Measurements from ENCODE around the gene GSK3A.

GSK3A gene

DNA sequence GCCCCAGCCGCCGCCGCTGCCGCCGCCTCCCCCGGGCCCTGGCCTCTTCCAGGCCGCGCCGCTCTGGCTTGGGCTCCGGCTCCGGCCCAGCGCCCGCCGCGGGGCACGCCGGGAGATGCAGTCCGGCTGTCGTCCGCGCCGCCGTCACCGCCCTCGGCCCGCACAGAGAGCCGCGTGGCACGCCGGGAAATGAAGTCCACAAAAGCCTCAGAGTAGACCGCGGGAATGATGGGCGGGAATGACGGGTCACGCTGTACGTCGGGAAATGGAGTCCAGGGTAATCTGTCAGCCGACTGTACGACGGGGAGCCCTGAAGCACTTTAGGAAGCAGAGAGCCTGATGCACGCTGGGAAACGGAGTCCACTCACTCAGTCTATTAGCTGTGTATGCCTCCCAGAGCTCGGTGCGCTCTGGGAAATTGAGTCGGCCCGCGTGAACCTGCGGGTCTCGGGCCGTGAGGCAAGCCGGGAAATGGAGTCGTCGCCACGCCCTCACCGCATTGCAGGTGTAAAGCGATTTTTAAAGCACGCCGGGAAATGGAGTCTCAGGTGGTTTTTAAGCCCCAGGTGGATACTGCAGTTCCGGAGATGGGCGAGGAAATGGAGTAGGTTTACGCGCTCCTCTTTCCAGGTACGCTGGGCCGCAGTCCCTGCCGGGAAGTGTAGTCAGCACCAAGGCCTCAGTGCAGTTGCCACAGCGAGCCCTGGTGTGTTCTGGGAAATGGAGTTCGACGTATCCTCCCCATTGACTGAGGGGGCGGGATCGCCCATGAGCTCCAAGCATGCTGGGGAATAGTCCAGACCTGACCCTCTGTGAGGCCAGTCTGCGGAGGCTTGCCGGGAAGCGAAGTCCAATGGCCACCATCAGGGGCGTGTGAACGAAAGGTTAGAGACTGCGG lies at the start of gene GSK3A:
Gene GSK3A, minus strand, starts transcription at position 91 of the 898 bp plus-strand sequence. CDS start 137 bp downstream, outside the sequence.
- peak; percentile 96 to 97 for DNase-seq

DNA sequence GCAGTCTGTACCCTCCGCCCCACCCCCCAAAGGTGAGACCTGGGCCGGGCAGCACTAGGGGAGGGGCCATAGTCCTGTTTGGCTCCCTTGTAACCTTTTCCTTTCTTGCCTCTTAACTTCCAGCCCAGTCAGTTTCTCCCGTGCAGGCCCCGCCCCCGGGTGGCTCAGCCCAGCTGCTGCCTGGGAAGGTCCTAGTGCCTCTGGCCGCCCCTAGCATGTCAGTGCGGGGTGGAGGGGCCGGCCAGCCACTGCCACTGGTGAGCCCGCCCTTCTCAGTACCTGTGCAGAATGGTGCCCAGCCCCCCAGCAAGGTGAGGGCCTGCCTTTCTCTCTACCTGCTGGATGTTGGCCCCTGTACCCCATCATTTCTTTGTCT lies 49.0 kb upstream of the GSK3A start:
- no peak for DNase-seq

DNA sequence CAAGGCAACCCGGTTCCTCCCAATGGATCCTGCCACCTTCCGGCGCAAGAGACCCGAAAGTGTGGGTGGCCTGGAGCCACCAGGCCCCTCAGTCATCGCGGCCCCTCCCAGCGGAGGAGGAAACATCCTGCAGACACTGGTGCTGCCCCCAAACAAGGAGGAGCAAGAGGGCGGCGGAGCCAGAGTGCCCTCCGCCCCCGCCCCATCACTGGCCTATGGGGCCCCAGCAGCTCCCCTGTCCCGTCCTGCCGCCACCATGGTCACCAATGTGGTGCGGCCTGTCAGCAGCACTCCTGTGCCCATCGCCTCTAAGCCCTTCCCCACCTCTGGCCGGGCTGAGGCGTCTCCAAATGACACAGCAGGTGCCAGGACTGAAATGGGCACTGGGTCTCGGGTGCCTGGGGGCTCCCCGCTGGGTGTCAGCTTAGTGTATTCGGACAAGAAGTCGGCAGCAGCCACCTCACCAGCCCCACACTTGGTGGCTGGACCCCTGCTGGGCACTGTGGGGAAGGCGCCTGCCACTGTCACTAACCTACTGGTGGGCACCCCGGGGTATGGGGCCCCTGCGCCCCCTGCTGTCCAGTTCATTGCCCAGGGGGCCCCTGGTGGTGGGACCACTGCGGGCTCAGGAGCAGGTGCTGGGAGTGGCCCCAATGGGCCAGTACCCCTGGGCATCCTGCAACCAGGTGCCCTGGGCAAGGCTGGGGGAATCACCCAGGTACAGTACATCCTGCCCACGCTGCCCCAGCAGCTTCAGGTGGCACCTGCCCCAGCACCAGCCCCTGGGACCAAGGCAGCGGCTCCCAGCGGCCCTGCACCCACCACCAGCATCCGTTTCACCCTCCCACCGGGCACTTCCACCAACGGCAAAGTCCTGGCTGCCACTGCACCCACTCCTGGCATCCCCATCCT lies 48.4 kb upstream of the GSK3A start:
- DNase-seq = peak; percentile 76 to 78

DNA sequence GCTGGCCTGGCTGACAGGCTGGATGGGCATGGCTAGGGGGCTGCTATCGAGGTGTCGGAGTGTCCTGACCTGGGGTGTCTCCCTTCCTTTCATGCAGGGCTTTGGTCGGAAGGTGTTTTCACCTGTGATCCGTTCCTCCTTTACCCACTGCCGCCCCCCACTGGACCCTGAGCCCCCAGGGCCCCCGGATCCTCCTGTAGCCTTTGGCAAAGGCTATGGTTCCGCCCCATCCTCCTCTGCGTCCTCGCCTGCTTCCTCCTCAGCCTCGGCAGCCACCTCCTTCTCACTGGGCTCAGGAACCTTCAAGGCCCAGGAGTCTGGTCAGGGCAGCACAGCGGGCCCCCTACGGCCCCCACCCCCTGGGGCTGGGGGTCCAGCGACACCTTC lies 47.7 kb upstream of the GSK3A start:
- no peak for DNase-seq

DNA sequence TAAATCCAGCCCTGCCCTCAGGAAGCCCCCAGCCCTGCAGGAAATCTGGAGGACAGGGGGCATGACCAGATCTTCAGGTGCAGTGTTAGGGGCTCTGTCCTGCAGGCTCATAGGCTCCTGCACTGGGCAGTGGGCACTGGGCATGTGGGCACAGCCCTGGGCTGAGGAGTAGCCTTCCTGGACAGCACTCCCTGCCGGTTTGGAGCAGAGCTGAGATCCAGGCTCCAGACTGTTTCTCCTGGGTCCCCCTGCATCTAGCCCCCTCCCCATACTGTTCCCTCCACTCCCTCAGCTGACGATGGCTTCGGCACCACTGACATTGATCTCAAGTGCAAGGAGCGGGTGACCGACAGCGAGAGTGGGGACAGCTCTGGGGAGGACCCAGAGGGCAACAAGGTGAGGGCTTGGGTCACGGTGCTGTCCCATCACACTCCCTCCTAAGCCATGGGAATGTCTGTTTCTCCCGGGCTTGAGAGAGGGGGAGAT lies 47.2 kb upstream of the GSK3A start:
- no peak for DNase-seq

DNA sequence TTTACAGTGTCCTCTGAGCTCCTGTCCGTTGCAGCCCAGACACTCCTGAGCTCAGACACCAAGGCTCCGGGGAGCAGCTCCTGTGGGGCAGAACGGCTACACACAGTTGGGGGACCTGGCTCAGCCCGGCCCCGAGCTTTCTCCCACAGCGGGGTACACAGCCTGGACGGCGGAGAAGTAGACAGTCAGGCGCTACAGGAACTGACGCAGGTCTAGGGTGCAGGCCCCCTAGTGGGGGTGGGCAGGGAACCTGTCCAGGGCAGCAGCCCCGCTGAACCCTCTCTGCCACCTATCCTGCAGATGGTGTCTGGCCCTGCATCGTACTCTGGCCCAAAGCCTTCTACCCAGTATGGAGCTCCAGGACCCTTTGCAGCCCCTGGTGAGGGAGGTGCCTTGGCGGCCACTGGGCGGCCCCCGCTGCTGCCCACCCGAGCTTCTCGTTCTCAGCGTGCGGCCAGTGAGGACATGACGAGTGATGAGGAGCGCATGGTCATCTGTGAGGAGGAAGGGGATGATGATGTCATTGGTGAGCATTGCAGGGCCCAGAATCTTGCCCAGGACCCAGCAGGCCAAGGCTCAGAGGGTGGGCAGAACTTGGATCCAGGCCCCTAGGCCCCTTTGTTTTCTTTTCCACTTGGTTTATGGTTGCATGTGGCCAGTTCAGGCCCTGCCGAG lies 46.6 kb upstream of the GSK3A start:
- no peak for DNase-seq

DNA sequence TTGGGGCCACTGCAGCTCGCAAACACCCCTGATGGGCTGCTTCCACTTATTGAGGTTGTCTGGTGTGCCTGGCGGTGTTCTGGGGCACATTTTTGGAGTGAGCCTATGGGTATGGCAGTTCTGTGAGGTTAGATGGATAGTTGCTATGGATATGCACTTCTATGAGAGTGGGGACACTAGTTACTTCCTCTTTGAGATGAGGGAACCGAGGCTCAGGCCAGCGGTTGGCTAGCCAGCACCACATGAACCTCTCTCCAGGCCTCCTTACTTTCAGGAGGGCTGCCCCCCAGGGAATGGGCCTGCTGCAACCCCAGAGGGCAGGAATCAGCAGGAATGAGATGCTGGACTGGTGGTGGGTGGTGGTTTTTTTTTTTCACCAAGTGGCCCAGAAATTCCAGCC lies 46.0 kb upstream of the GSK3A start:
- DNase-seq = no peak

DNA sequence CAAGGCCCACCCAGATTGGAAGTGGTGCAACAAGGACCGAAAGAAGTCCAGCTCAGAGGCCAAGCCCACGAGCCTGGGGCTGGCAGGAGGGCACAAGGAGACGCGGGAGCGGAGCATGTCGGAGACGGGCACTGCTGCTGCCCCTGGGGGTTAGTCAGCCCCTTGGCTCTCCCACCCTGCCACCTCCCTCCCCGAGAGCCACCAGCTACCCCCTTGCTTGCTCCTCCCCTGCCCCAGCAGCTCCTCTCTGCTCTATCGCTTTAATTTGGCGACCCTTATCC lies 45.4 kb upstream of the GSK3A start:
- no peak for DNase-seq

DNA sequence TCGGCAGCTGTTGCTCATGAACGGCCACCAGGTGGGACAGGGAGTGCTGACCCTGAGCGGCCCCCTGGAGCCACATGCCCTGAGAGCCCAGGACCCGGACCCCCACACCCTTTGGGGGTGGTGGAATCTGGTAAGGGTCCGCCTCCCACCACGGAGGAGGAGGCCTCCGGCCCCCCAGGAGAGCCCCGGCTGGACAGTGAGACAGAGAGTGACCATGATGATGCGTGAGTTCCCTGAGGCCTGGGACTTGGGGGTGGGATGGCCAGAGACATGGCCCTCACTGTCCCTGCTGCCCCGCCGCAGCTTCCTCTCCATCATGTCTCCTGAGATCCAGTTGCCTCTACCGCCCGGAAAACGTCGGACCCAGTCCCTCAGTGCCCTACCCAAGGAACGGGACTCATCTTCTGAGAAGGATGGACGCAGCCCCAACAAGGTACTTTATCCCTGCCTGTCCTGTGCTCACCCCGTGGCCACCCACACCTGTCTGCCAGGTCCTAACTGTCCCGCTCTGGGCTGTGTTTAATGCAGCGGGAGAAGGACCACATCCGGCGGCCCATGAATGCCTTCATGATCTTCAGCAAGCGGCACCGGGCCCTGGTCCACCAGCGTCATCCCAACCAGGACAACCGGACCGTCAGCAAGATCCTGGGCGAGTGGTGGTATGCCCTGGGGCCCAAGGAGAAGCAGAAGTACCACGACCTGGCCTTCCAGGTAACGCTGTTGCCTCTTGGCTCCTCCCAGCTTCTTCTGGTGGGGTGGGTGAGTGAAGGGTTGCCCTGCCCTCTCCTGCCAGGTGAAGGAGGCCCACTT lies 44.8 kb upstream of the GSK3A start:
- DNase-seq = no peak

DNA sequence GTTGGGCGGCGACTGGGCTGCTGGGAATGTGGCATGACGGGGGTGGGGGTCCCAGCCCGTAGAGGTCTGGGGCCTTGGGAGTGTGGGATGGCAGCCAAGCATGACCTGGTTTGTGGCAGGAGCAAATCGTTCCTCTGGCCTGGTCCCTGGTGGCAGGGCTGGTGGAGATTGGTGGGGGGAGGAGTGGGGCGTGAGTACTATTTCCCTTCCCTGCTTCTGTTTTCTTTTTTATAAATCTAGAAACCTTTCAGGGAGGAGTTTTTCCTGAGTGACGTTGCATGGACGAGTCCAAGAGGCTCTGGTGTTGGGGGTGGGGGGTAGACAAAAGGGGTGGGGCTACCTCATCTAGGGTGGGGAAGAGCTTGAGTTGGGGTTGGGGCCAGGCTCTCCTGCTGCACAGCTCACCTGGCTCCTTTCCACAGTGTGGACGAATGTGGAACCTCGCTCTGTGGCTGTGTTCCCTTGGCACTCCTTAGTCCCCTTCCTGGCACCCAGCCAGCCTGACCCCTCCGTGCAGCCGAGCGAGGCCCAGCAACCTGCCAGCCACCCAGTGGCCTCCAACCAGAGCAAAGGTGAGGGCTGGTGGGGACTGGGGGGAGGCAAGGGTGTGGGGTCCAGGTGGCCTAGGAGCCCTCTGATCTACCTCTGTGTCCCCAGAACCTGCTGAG lies 44.1 kb upstream of the GSK3A start:
- DNase-seq = no peak

DNA sequence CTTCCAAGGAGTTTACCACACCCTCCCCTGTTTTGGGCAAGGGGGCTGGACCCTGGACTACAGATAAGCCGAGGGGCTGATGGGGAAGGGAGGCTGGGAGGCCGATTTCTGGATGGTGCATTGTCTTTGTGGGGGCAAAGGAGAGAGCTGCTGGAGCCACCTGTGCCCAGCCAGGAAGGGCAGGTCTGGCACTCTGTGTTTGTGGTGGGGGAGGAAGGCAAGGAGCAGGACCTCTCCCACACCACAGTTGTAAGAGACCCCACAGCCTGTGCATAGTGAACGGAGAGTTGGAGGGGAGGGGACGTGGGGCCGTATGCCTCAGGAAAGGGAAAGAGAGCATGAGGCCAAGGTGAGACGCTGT lies 43.6 kb upstream of the GSK3A start:
- DNase-seq = no peak

DNA sequence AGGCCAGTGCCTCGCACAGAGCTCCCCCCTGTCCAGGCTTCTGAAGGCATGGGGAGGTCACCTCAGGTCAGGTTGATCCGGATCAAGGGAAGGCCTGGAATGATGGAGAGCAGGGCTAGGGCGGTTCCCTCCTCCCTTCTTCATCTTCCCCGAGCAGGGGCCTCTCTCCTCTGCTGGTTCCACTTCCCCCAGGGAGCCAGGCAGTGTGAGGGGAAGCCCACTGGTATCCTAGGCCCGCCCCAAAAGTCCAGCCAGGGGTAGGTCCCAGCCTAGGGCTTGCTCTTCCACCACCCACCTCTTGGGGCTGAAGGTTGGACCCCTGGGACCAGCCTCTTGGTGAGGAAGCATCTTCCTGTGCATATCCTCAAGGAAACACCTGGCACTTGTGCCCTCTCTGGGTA lies 43.1 kb upstream of the GSK3A start:
- no peak for DNase-seq

DNA sequence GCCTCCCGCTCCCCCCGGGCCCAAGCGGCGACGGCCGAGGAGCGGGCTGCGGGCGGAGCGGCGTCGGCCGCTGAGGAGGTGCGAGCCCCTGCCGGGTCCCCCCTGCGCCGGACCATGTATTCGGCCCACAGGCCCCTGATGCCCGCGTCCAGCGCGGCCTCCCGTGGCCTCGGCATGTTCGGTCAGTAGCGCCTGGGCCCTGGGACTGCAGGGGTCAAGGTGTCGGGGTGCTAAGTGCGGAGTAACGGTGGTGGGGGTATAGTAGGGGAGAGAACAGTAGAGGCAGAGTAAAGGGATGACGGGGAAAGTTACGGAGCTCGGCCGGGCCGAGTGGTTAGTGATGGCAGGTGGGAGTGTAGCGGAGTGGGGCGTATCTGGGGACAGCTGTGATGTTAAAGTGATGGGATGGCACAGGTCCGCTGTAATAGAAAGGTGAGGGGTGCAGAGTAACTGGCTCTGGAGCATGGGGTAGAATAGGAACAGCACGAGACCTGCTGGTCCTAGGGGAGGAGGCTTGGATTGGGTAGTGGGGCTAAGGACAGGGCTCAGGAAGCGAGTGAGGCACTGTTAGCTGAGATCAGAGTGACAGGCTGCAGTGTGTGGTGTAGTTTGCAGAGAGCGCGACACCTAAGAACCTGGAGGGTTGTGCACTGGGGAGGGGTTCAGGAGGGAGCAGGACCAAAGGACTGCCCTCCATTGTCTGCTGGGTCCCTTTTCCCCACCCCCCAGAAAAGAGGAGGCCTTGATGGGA lies 42.4 kb upstream of the GSK3A start:
- DNase-seq = peak; percentile 52 to 57

DNA sequence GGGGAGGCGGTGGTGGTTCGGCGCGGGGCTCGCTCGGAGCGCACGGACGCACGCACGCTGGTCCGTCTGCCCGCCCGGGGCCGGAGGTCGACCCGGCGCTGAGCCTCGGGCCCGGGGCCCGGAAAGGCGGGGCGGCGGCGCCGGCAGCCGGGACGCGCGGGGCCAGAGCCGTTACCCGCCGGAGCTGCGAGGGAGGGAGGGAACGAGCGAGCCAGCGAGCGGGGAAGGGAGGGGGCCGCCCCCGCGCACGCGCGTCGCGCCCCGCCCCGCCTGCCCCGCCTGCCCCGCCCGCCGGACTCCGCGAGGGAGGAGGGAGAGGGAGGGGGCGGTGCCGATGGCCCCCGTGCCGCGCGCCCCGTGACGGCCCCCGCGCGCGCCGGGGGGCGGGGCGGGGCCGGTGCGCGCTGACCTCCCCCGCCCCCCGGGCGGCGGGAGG lies 41.7 kb upstream of the GSK3A start:
- no peak for DNase-seq

DNA sequence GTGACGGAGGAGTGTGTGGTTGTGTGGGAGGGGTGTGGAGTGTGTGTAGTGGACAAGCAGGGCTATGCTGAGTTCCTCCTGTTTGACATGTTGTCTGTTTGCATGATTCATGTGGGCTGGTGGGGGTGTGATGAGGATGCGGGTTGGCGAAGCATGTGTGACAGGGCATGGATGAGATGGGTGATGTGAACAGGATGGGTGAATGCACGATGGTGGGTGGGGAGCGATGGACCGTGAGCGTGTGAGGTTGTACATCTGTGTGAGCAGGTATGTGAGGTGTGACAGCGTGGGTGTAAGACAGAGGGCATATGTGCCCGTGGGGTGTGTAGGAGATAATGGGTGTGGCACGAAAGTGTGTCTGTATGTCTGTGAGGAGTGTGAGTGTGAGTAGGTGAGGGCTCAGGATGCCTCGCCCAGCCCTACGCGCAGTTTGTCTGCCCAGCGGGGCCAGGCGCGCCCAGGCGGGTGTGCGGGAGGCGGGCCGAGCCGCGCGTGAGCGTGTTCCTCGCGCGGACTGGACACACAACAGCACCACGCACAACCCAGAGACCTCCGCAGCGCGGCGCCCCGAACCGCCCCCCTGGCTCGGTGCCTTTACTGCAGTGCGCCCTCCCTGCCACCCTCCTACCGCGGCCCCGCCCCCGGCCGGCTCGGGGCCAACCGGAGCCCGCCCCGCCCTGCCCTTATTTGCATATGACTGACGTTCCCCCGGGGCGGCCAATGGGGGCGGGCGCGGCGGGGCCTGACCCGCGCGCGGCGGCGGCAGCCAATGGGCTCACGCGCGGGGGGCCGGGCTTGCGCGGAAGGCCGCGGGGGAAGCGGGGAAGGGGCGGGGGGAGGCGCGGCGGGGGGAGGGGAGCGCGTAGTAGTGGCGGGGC lies 41.0 kb upstream of the GSK3A start:
- DNase-seq = peak; percentile 96

DNA sequence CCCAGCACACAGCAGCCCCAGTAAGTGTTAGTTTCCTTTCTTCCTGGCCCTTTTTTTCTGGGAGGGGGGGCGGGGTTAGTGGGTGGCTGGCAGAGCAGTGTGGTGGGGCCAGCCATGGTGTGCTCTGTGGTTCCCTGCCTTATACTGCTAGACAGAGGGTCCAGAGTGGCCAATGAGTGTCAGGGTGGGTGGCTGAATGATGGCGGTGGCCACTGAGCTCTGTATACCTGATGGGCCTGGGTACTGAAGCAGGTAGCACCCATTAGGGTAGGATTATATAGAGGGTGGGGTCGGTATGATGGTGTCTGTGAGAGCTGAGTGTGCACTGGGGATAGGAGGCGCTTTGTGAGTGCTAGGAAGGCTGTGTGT lies 40.4 kb upstream of the GSK3A start:
- DNase-seq = no peak

DNA sequence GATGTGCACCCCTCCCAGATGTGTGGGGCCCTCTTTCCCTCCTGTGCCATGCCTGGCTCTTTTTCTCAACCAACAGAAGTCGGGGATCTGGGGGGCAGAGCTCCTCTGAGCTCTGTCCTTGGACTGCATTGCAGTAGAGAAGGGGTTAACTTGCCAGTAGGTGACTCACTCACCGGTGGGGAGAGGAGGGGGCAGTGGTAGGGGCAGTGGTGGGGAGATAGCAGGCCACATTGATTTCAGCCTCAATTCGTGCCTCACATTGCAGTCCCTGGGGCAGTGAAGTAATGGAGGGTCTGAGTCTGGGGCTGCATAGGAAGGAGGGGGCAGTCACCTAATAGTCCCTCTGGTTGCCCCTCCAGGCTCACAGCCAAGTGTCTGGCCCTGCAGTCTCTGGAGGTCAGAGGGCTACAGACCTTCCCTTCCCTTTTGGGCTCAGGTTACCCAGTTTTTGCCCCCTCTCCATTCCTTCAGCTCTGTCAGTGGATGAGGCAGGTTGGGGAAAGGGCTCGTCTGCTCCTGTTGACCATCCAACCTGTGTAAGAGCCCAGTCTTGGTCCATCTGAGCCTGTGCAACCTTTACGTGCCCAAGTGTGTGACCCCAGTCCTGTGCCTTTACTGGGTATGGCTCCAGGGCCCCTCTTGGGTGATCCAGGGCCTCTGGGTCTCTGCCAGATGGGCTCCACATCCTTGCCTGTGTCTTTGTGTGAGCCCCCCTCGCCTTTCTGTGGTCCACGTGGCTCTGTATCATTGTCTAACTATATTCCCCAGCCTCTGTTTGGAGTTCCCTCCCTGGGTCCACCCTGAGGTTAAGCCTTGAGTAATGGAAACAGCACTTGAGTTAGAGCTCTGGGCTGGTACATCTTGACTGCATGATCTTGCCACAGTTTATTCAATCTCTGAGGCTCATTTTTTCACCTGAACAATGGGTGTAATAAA lies 39.7 kb upstream of the GSK3A start:
- DNase-seq = peak in 1 of 2 experiments; percentile 43

DNA sequence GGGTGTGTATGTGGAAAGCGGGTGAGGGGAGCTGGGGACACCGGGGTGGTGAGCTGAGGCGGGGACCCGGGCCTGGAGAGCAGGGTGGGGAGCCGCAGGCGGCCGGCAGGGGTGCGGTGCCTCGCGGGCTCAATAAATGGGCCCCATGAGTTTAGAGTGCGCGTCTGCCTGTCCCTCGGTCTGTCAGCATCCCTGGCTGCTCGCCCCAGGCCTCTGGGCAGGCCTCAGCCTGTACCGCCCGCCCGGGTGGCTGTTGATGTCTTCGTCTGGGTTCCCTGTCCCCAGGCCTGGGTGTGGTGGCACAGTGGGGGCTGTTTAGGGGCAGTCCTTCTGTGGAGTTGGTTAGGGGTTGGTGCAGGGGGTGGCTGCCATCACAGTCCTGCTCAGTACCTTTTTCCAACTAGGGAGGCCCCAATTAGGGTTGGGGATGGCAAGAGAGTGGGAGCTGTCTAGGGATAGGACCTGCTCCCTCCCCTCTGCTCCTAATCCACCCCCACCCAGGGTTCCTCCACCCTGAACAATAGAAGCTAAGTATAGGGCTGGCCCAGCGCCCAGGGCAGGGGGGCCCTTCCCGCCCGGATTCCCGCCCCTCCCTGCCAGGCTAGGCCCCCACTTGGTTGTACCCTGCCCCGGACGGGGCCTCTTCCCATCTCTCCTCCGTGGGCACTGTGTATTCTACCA lies 38.9 kb upstream of the GSK3A start:
- peak; percentile 57 to 63 for DNase-seq

DNA sequence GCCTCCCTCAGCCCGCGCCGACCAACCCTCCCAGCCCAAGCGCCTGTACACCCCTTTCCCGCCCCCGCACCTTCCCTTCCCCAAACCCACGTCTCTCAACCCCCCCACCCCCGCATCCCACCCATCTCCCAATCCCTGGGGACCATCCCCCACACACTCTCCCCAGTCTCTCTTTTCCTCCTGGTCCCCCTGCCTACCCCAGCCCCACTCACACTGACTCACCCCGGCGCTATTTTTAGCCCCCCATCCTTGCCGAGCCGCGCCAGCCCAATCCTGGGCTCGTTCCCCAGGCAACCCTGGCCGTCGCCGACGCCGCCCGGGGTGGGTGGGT lies 38.4 kb upstream of the GSK3A start:
- DNase-seq = peak in 1 of 2 experiments; percentile 48
